HepG2 (cell line): ENCODE results near the gene TAS2R50. TPM values are rescaled to one million over a fixed set of nuclear protein-coding genes. Genes with fewer than 3 reads are reported as not detected.
A peak's percentile ranks its signal among the peaks of the same experiment; 100 is the strongest.

Experiments
- AGO2 ChIP-seq: fragments of 200-400 bp; formaldehyde crosslinking; optimal IDR thresholded peaks from 2 replicates; pipeline ENCODE3; 2017; ENCODE audit warnings: mild to moderate bottlenecking, low read depth, low read length, moderate library complexity
- CEBPG ChIP-seq: IDR thresholded peaks from 2 replicates; pipeline ENCODE4 v1.6.1; 2016
- DPF2 ChIP-seq: sonication (generic); formaldehyde crosslinking; IDR thresholded peaks from 2 replicates; pipeline ENCODE4 v1.4.0; 2020; ENCODE audit warnings: mild to moderate bottlenecking, low read depth, missing genetic modification reagents, borderline replicate concordance
- FOXO1 ChIP-seq: sonication (generic); formaldehyde crosslinking; IDR thresholded peaks from 2 replicates; pipeline ENCODE4 v1.4.0; 2020; ENCODE audit warnings: missing genetic modification reagents
- HIC2 ChIP-seq: sonication (generic); formaldehyde crosslinking; IDR thresholded peaks from 2 replicates; pipeline ENCODE4 v1.9.0; 2022; ENCODE audit warnings: low read depth, missing genetic modification reagents
- KLF16 ChIP-seq, 2 experiments: sonication (generic) in 1 of 2; formaldehyde crosslinking in 1 of 2; IDR thresholded peaks; 2 replicates each; pipeline versions ENCODE4 v1.6.1 to v1.8.0; 2016 to 2023; ENCODE audit warnings: missing genetic modification reagents in 2 of 2, missing compliant biosample characterization in 1 of 2
- MYC ChIP-seq: sonication (generic); formaldehyde crosslinking; IDR thresholded peaks from 2 replicates; pipeline ENCODE4 v1.9.0; 2021; ENCODE audit warnings: missing genetic modification reagents, borderline replicate concordance
- RXRA ChIP-seq: sonication (generic); formaldehyde crosslinking; IDR thresholded peaks from 2 replicates; pipeline ENCODE4 v1.5.1; 2020; ENCODE audit warnings: missing genetic modification reagents
- SAFB2 ChIP-seq: sonication (generic); formaldehyde crosslinking; IDR thresholded peaks from 2 replicates; pipeline ENCODE4 v1.5.1; 2020; ENCODE audit warnings: missing genetic modification reagents, low read depth, mild to moderate bottlenecking, borderline replicate concordance
- SOX5 ChIP-seq: IDR thresholded peaks from 2 replicates; pipeline ENCODE4 v1.6.1; 2016; ENCODE audit warnings: borderline replicate concordance
- STAT6 ChIP-seq: sonication (generic); formaldehyde crosslinking; IDR thresholded peaks from 2 replicates; pipeline ENCODE4 v1.4.0; 2020; ENCODE audit warnings: missing genetic modification reagents, mild to moderate bottlenecking, borderline replicate concordance
- TFDP1 ChIP-seq: IDR thresholded peaks from 2 replicates; pipeline ENCODE4 v1.6.1; 2016; ENCODE audit warnings: missing compliant biosample characterization, missing genetic modification reagents, borderline replicate concordance
- TRIM24 ChIP-seq: sonication (generic); formaldehyde crosslinking; IDR thresholded peaks from 2 replicates; pipeline ENCODE4 v1.8.0; 2022; ENCODE audit warnings: mild to moderate bottlenecking, missing genetic modification reagents
- ZFP1 ChIP-seq: IDR thresholded peaks from 2 replicates; pipeline ENCODE4 v1.6.1; 2016
- ZNF317 ChIP-seq: sonication (generic); formaldehyde crosslinking; IDR thresholded peaks from 2 replicates; pipeline ENCODE4 v1.5.0; 2020; ENCODE audit warnings: mild to moderate bottlenecking, missing genetic modification reagents
- ZNF430 ChIP-seq: sonication (generic); formaldehyde crosslinking; IDR thresholded peaks from 2 replicates; pipeline ENCODE4 v1.9.0; 2021; ENCODE audit warnings: mild to moderate bottlenecking, missing genetic modification reagents
- ZNF431 ChIP-seq: sonication (generic); formaldehyde crosslinking; IDR thresholded peaks from 2 replicates; pipeline ENCODE4 v1.9.0; 2022; ENCODE audit warnings: missing genetic modification reagents, low read depth, mild to moderate bottlenecking, borderline replicate concordance
- ZNF510 ChIP-seq: sonication (generic); formaldehyde crosslinking; IDR thresholded peaks from 2 replicates; pipeline ENCODE4 v1.4.0; 2020; ENCODE audit warnings: low read depth, mild to moderate bottlenecking, missing genetic modification reagents
- ZNF770 ChIP-seq: sonication (generic); formaldehyde crosslinking; IDR thresholded peaks from 2 replicates; pipeline ENCODE4 v1.5.0; 2020; ENCODE audit warnings: mild to moderate bottlenecking, missing genetic modification reagents
- polyA plus RNA-seq, 8 experiments: library from polyadenylated mRNA; depleted of rRNA in 3 of 8; stranded (reverse) in 7 of 8; unstranded in 1 of 8; fragments of >200 nt; fragmentation: Illumina TruSeq in 4 of 8; extraction: Trizol in 4 of 8; gene quantifications; 2 replicates each; pipeline versions ENCODE4 v1.2.1 to v1.2.3, GENCODE V29; 2011 to 2016; ENCODE audit warnings: low read depth in 4 of 8, missing spikeins in 1 of 8, mixed read lengths in 1 of 8; ENCODE audit not compliant: insufficient read depth in 1 of 8
- total RNA-seq, 5 experiments: library from RNA; depleted of rRNA; stranded (reverse); fragments of >200 nt; fragmentation: Illumina TruSeq; extraction: Trizol; gene quantifications; 2 replicates each; pipeline ENCODE4 v1.2.3, GENCODE V29; 2016; ENCODE audit warnings: low read depth in 1 of 5

Gene TAS2R50
- total and polyA plus RNA-seq, 2 of the 13 experiments (the other 11 are each of a cell fraction or from before 2014, with no cell fraction given), result 0.17 to 2.2 TPM

GRCh38 chr12:11015775-11016430 lies 29.2 kb upstream of the TAS2R50 start (continued):
- TF ChIP-seq DPF2 (CRISPR knock-in tag) (peak; percentile 90), ZFP1 (CRISPR knock-in tag) (peak; percentile 41; the same call in 1 of the 2 replicates), ZNF770 (CRISPR knock-in tag) (no peak), ZNF431 (CRISPR knock-in tag) (peak; percentile 64; the same call in 1 of the 2 replicates), CEBPG (peak; percentile 55), AGO2 (no peak), ZNF317 (no peak), KLF16 (CRISPR knock-in tag; IDR thresholded peaks at IDR 0.05) (no peak; a peak in 1 of 4 replicates), ZNF510 (CRISPR knock-in tag) (no peak), FOXO1 (CRISPR knock-in tag) (peak; percentile 87; the same call in 1 of the 2 replicates), HIC2 (CRISPR knock-in tag) (peak; percentile 67; the same call in 1 of the 2 replicates), TRIM24 (CRISPR knock-in tag) (no peak), ZNF430 (CRISPR knock-in tag) (peak; percentile 60), RXRA (CRISPR knock-in tag) (peak; percentile 61; the same call in 1 of the 2 replicates), SAFB2 (peak; percentile 55; the same call in 1 of the 2 replicates), TFDP1 (CRISPR knock-in tag) (peak; percentile 27; the same call in 1 of the 2 replicates), STAT6 (CRISPR knock-in tag) (0 out of 2 replicates have a peak, but pooled peaks have one; percentile 56), MYC (CRISPR knock-in tag) (0 out of 2 replicates have a peak, but pooled peaks have one; percentile 11), SOX5 (CRISPR knock-in tag) (peak; percentile 96)
